Measurements from ENCODE around the gene CHAC1.

GRCh38 chr15:40995656-40996055 lies 42.4 kb downstream of the CHAC1 start:
- TF ChIP-seq CTCF (IDR thresholded peaks at IDR 0.05) (no peak), POLR2A (IDR thresholded peaks at IDR 0.05) (no peak)
